Epithelial cell of proximal tubule (primary cell): Measurements from ENCODE around the gene MDM1. TPM values are rescaled to one million over a fixed set of nuclear protein-coding genes. Genes with fewer than 3 reads are reported as not detected.

ENCODE experiments used
- DNase-seq: peaks from one replicate; pipeline ENCODE4 v3.0.0-alpha.2; 2011; ENCODE audit warnings: low read depth
- H3K4me3 ChIP-seq: 2 replicates; pipeline ENCODE4 v1.5.1; 2011; ENCODE audit warnings: low read depth, mild to moderate bottlenecking, low read length
- CTCF ChIP-seq: conservative IDR thresholded peaks from 2 replicates; pipeline ENCODE4 v1.5.1; 2012; ENCODE audit warnings: low read depth, mild to moderate bottlenecking, low read length
- total RNA-seq: library from RNA; depleted of rRNA; stranded (reverse); fragments of >200 nt; gene quantifications from 2 replicates; pipeline ENCODE4 v1.2.3, GENCODE V29; 2015

The MDM1 gene
- total RNA-seq, 1 donor from 2014 or later: 3.9 TPM

GRCh38 chr12:68348419-68348818 lies 16.3 kb upstream of the MDM1 start:
- no peak overlapping the region for H3K4me3 ChIP-seq
- TF ChIP-seq CTCF: no peak
- DNase-seq: no peak

GRCh38 chr12:68345763-68346162 lies 13.6 kb upstream of the MDM1 start:
- no peak overlapping the region for H3K4me3 ChIP-seq
- no peak for DNase-seq

GRCh38 chr12:68344126-68344525 lies 12.0 kb upstream of the MDM1 start:
- no peak for TF ChIP-seq CTCF
- DNase-seq: no peak
- H3K4me3 ChIP-seq: no peak overlapping the region

More at GRCh38 chr12:68345763-68346162, 13.6 kb upstream of the MDM1 start:
- TF ChIP-seq CTCF: no peak

- TF ChIP-seq CTCF: no peak
- no peak for DNase-seq
- no peak overlapping the region for H3K4me3 ChIP-seq
Measured at GRCh38 chr12:68342966-68343365, 10.8 kb upstream of the MDM1 start.

- no peak for DNase-seq
- TF ChIP-seq CTCF: no peak
- H3K4me3 ChIP-seq: no peak overlapping the region
Measured at GRCh38 chr12:68341822-68342221, 9.7 kb upstream of the MDM1 start.

GRCh38 chr12:68340404-68341270 lies 8.5 kb upstream of the MDM1 start:
- H3K4me3 ChIP-seq: no peak overlapping the region
- TF ChIP-seq CTCF: no peak
- no peak for DNase-seq

- no peak overlapping the region for H3K4me3 ChIP-seq
- no peak for DNase-seq
- TF ChIP-seq CTCF: no peak
Measured at GRCh38 chr12:68336889-68337303, 4.7 kb upstream of the MDM1 start.
